Activated CD8-positive, alpha-beta memory T cell treated with anti-CD3 and anti-CD28 coated beads, Interleukin-2, amount 10 ng/mL, durations not matched to agents 7 days and 5 days (primary cell): ENCODE data around the gene PLXDC2. TPM values are rescaled to one million over a fixed set of nuclear protein-coding genes. Genes with fewer than 3 reads are reported as not detected.

Source experiments
- ATAC-seq: fragments of 150-1000 bp; cut with Tn5 transposase; one replicate; pipeline ENCODE4 v1.10.0; 2021; ENCODE audit warnings: moderate library complexity
- CTCF ChIA-PET: fragments of 350-600 bp; sonication (Branson Sonifier 250); formaldehyde crosslinking; loops from one replicate; lab custom pipeline; 2021; ENCODE audit warnings: antibody characterized with exemption; lab: Charles Lee
- DNase-seq: peaks from one replicate; pipeline ENCODE4 v3.0.0-alpha.2; 2020
- H3K27ac Mint-ChIP-seq: one replicate; pipeline ENCODE4 v1.8.0; 2021; ENCODE audit warnings: mild to moderate bottlenecking, mixed read lengths
- H3K27me3 Mint-ChIP-seq: one replicate; pipeline ENCODE4 v1.8.0; 2021; ENCODE audit warnings: mixed read lengths
- H3K36me3 Mint-ChIP-seq: one replicate; pipeline ENCODE4 v1.8.0; 2021; ENCODE audit warnings: mild to moderate bottlenecking, mixed read lengths
- H3K4me1 Mint-ChIP-seq: one replicate; pipeline ENCODE4 v1.8.0; 2021; ENCODE audit warnings: mixed read lengths
- H3K4me3 Mint-ChIP-seq: one replicate; pipeline ENCODE4 v1.8.0; 2021; ENCODE audit warnings: mild to moderate bottlenecking, moderate library complexity, mixed read lengths
- H3K9me3 Mint-ChIP-seq: one replicate; pipeline ENCODE4 v1.8.0; 2022; ENCODE audit warnings: low read depth, mixed read lengths
- total RNA-seq, 2 experiments: library from RNA; stranded (reverse); gene quantifications; one replicate each; pipeline ENCODE4 v1.2.3, GENCODE V29; 2021

The PLXDC2 gene
- total RNA-seq, 2 experiments from 2014 or later, result 0.05 TPM; not detected in 1

- ATAC-seq, result no peak
- CTCF ChIA-PET, result no interaction called here
- peaks cover 14% of the 10 kb centered on the region for H3K9me3 Mint-ChIP-seq
- H3K27ac Mint-ChIP-seq, result no peak overlapping the region
- no peak overlapping the region for H3K4me3 Mint-ChIP-seq
- no peaks in the 10 kb centered on the region for H3K36me3 Mint-ChIP-seq
- no peaks in the 10 kb centered on the region for H3K27me3 Mint-ChIP-seq
- no peak for DNase-seq
- no peaks in the 10 kb centered on the region for H3K4me1 Mint-ChIP-seq
These were observed 483.0 kb downstream of the PLXDC2 start for GRCh38 chr10:20299034-20299736.

- no peak overlapping the region for H3K4me3 Mint-ChIP-seq
- no peak for ATAC-seq
- no peak overlapping the region for H3K27ac Mint-ChIP-seq
- CTCF ChIA-PET, result no interaction called here
- no peaks in the 10 kb centered on the region for H3K36me3 Mint-ChIP-seq
- H3K9me3 Mint-ChIP-seq, result peaks cover 14% of the 10 kb centered on the region
- H3K27me3 Mint-ChIP-seq, result no peaks in the 10 kb centered on the region
- DNase-seq, result no peak
- no peaks in the 10 kb centered on the region for H3K4me1 Mint-ChIP-seq
These were observed 484.5 kb downstream of the PLXDC2 start for GRCh38 chr10:20300735-20301134.

- no peak for DNase-seq
- H3K36me3 Mint-ChIP-seq, result no peaks in the 10 kb centered on the region
- H3K9me3 Mint-ChIP-seq, result peaks cover 16% of the 10 kb centered on the region
- no peak overlapping the region for H3K27ac Mint-ChIP-seq
- no peak for ATAC-seq
- no peaks in the 10 kb centered on the region for H3K4me1 Mint-ChIP-seq
- H3K27me3 Mint-ChIP-seq, result no peaks in the 10 kb centered on the region
- no peak overlapping the region for H3K4me3 Mint-ChIP-seq
- CTCF ChIA-PET, result no interaction called here
These were observed 485.8 kb downstream of the PLXDC2 start for GRCh38 chr10:20302033-20302432.

- CTCF ChIA-PET, result no interaction called here
- Mint-ChIP-seq H3K27ac (no peak overlapping the region), H3K27me3 (no peaks in the 10 kb centered on the region), H3K4me3 (no peak overlapping the region), H3K36me3 (no peaks in the 10 kb centered on the region), H3K9me3 (peaks cover 19% of the 10 kb centered on the region), H3K4me1 (no peaks in the 10 kb centered on the region)
- ATAC-seq (no peak), DNase-seq (no peak)
These were observed 487.4 kb downstream of the PLXDC2 start for GRCh38 chr10:20303453-20304152.

- Mint-ChIP-seq H3K27ac (no peak overlapping the region), H3K36me3 (no peaks in the 10 kb centered on the region), H3K27me3 (no peaks in the 10 kb centered on the region), H3K4me1 (no peaks in the 10 kb centered on the region), H3K4me3 (no peak overlapping the region), H3K9me3 (peaks cover 8% of the 10 kb centered on the region)
- ATAC-seq (no peak), DNase-seq (no peak)
- CTCF ChIA-PET, result no interaction called here
These were observed 497.4 kb downstream of the PLXDC2 start for GRCh38 chr10:20313665-20314064.

GRCh38 chr10:20314431-20314830 lies 498.2 kb downstream of the PLXDC2 start:
- Mint-ChIP-seq H3K4me3 (no peak overlapping the region), H3K27ac (no peak overlapping the region), H3K27me3 (no peaks in the 10 kb centered on the region), H3K4me1 (no peaks in the 10 kb centered on the region), H3K36me3 (no peaks in the 10 kb centered on the region), H3K9me3 (peaks cover 4% of the 10 kb centered on the region)
- DNase-seq, result no peak
- no peak for ATAC-seq
- CTCF ChIA-PET, result no interaction called here

GRCh38 chr10:20327954-20328353 lies 511.7 kb downstream of the PLXDC2 start:
- Mint-ChIP-seq H3K4me3 (no peak overlapping the region), H3K27me3 (no peaks in the 10 kb centered on the region), H3K36me3 (no peaks in the 10 kb centered on the region), H3K9me3 (peaks cover 3% of the 10 kb centered on the region), H3K4me1 (no peaks in the 10 kb centered on the region), H3K27ac (no peak overlapping the region)
- DNase-seq (no peak), ATAC-seq (no peak)
- CTCF ChIA-PET, result no interaction called here

- DNase-seq (no peak), ATAC-seq (no peak)
- Mint-ChIP-seq H3K4me1 (no peaks in the 10 kb centered on the region), H3K27me3 (no peaks in the 10 kb centered on the region), H3K4me3 (no peak overlapping the region), H3K9me3 (peaks cover 9% of the 10 kb centered on the region), H3K36me3 (no peaks in the 10 kb centered on the region), H3K27ac (no peak overlapping the region)
- CTCF ChIA-PET, result no interaction called here
These were observed 514.0 kb downstream of the PLXDC2 start for GRCh38 chr10:20330246-20330645.

- Mint-ChIP-seq H3K27ac (no peak overlapping the region), H3K4me1 (no peaks in the 10 kb centered on the region), H3K9me3 (peaks cover 11% of the 10 kb centered on the region), H3K36me3 (no peaks in the 10 kb centered on the region), H3K27me3 (no peaks in the 10 kb centered on the region), H3K4me3 (no peak overlapping the region)
- ATAC-seq (no peak), DNase-seq (no peak)
- CTCF ChIA-PET, result no interaction called here
These were observed 518.3 kb downstream of the PLXDC2 start for GRCh38 chr10:20334559-20334958.
